A673 (cell line): ENCODE measurements around the gene TMEM163.

Experiments used
- CTCF ChIP-seq: fragments of 300-800, 200-600 bp; sonication (generic); conservative IDR thresholded peaks from 2 replicates; pipeline ENCODE4 v1.5.1; 2017; ENCODE audit warnings: low read depth, mild to moderate bottlenecking, antibody characterized with exemption, low read length, moderate library complexity, mixed read lengths
- EZH2 ChIP-seq: fragments of 200-600 bp; sonication (generic); IDR thresholded peaks from 2 replicates; pipeline ENCODE4 v1.6.1; 2017; ENCODE audit warnings: borderline replicate concordance, low read depth, mild to moderate bottlenecking, mixed read lengths, antibody characterized with exemption, low read length; ENCODE audit not compliant: poor library complexity, severe bottlenecking

GRCh38 chr2:134623046-134623445, 95.8 kb downstream of the TMEM163 start:
- TF ChIP-seq CTCF (no peak), EZH2 (no peak)
